K562 (cell line): ENCODE data around the gene FMNL1. TPM values are rescaled to one million over a fixed set of nuclear protein-coding genes. Genes with fewer than 3 reads are reported as not detected.
A peak's percentile ranks its signal among the peaks of the same experiment; 100 is the strongest.

Experiments
- ATAC-seq: fragments of 200-7000 bp; cut with Tn5 transposase; 3 replicates; pipeline ENCODE4 v1.9.1; 2020; ENCODE audit warnings: moderate library complexity
- BruUV-seq: library from RNA; stranded (reverse); fragments of 400-500 nt; replicated peaks from 2 replicates; lab custom pipeline; 2021; lab: Mats Ljungman, UMichigan
- CTCF ChIA-PET: fragments of 300-600 bp; formaldehyde crosslinking; extraction: SDS; loops from one replicate; lab custom pipeline; 2021; ENCODE audit warnings: low intra/inter-chr PET ratio; lab: Yijun Ruan, JAX
- POLR2A ChIA-PET: fragments of 300-600, 350-650 bp; sonication (Branson Sonifier 250); formaldehyde crosslinking; extraction: SDS; loops from one replicate; lab custom pipeline; 2021; ENCODE audit warnings: antibody characterized with exemption, inconsistent platforms; lab: Yijun Ruan, JAX
- DNase-seq, 4 experiments: peaks; one replicate each; pipeline versions ENCODE4 v3.0.0 to v3.0.0-alpha.2; 2011 to 2018; ENCODE audit warnings: low spot score in 3 of 4, mixed read lengths in 3 of 4; ENCODE audit errors: extremely low read depth in 1 of 4
- FAIRE-seq: peaks from 2 replicates; lab custom pipeline; 2011; peaks lifted over from hg19 to GRCh38; lab: Jason Lieb, UNC
- H2AFZ ChIP-seq: 2 replicates; pipeline ENCODE4 v1.6.0; 2011; ENCODE audit warnings: low read depth, low read length, control low read depth, inconsistent platforms
- H3K27ac ChIP-seq: fragments of 200-600 bp; 3 replicates; pipeline ENCODE4 v1.8.0; 2011; ENCODE audit warnings: low read depth, mild to moderate bottlenecking, control low read depth, inconsistent platforms, low read length, moderate library complexity, mixed read lengths; ENCODE audit errors: extremely low read depth
- H3K27me3 ChIP-seq, 2 experiments: fragments of 300-600 bp in 1 of 2; 2 replicates in 1 of 2; 3 replicates in 1 of 2; pipeline versions ENCODE4 v1.6.0 to v1.8.0; 2011; ENCODE audit warnings: inconsistent platforms in 2 of 2, low read length in 2 of 2, mild to moderate bottlenecking in 1 of 2, mixed read lengths in 1 of 2, moderate library complexity in 1 of 2; ENCODE audit not compliant: control insufficient read depth in 2 of 2, insufficient read depth in 2 of 2
- H3K36me3 ChIP-seq: fragments of 300-600 bp; 3 replicates; pipeline ENCODE4 v1.8.0; 2011; ENCODE audit warnings: mild to moderate bottlenecking, low read length, inconsistent platforms; ENCODE audit not compliant: control insufficient read depth, insufficient read depth
- H3K4me1 ChIP-seq, 2 experiments: fragments of 200-600 bp in 1 of 2; replicated peaks in 1 of 2; 2 replicates in 1 of 2; 3 replicates in 1 of 2; pipeline versions ENCODE4 v1.5.1 to v1.8.0; 2011; ENCODE audit warnings: inconsistent platforms in 2 of 2, low read length in 2 of 2, mild to moderate bottlenecking in 1 of 2, mixed read lengths in 1 of 2, moderate library complexity in 1 of 2; ENCODE audit not compliant: control insufficient read depth in 2 of 2, insufficient read depth in 2 of 2
- H3K4me2 ChIP-seq: 2 replicates; pipeline ENCODE4 v1.6.1; 2011; ENCODE audit warnings: low read length, control low read depth, inconsistent platforms, mixed read lengths; ENCODE audit not compliant: insufficient read depth
- H3K4me3 ChIP-seq: fragments of 200-600 bp; sonication (generic), shearing (Covaris generic); 2 replicates; pipeline ENCODE4 v1.5.1; 2016; ENCODE audit warnings: control low read depth, inconsistent platforms
- H3K79me2 ChIP-seq: fragments of 200-600 bp; 3 replicates; pipeline ENCODE4 v1.8.0; 2011; ENCODE audit warnings: low read length, inconsistent platforms; ENCODE audit not compliant: control insufficient read depth, insufficient read depth
- H3K9ac ChIP-seq, 2 experiments: 2 replicates each; pipeline versions ENCODE4 v1.6.0 to v1.6.1; 2011; ENCODE audit warnings: low read depth in 2 of 2, low read length in 2 of 2, control low read depth in 1 of 2, inconsistent platforms in 1 of 2, mild to moderate bottlenecking in 1 of 2, mixed read lengths in 1 of 2; ENCODE audit not compliant: insufficient read depth in 1 of 2
- H3K9me1 ChIP-seq: one replicate; pipeline ENCODE4 v1.6.0; 2011; ENCODE audit warnings: inconsistent platforms, mild to moderate bottlenecking, low read length, moderate library complexity; ENCODE audit not compliant: control insufficient read depth, insufficient read depth
- H3K9me3 ChIP-seq: replicated peaks from 2 replicates; pipeline ENCODE4 v1.5.1; 2011; ENCODE audit warnings: low read depth, low read length, inconsistent platforms; ENCODE audit not compliant: control insufficient read depth, insufficient read depth
- H4K20me1 ChIP-seq: replicated peaks from 2 replicates; pipeline ENCODE4 v1.6.1; 2011; ENCODE audit warnings: low read length, inconsistent platforms, mixed read lengths; ENCODE audit not compliant: control insufficient read depth, insufficient read depth
- BACH1 ChIP-seq: fragments of 200-800 bp; sonication (Bioruptor generic); IDR thresholded peaks from 2 replicates; pipeline ENCODE4 v1.6.1; 2016; ENCODE audit warnings: missing genetic modification characterization, missing compliant biosample characterization
- FOXA1 ChIP-seq: fragments of 450-650 bp; IDR thresholded peaks from 2 replicates; pipeline ENCODE4 v1.6.1; 2016; ENCODE audit warnings: mild to moderate bottlenecking, borderline replicate concordance
- FUS ChIP-seq: fragments of 200-400 bp; formaldehyde crosslinking; optimal IDR thresholded peaks from 2 replicates; pipeline ENCODE3; 2017; ENCODE audit warnings: low read depth, low read length
- MBD2 ChIP-seq: sonication (generic); IDR thresholded peaks from 2 replicates; pipeline ENCODE4 v1.6.1; 2016; ENCODE audit warnings: low read depth, borderline replicate concordance
- MEIS2 ChIP-seq: fragments of 450-650 bp; IDR thresholded peaks from 2 replicates; pipeline ENCODE4 v1.6.1; 2014; ENCODE audit warnings: mild to moderate bottlenecking; ENCODE audit not compliant: partially characterized antibody
- MTA2 ChIP-seq: fragments of 450-650 bp; IDR thresholded peaks from 2 replicates; pipeline ENCODE4 v1.6.1; 2016; ENCODE audit warnings: low read depth
- NCOA4 ChIP-seq: fragments of 450-650 bp; IDR thresholded peaks from 2 replicates; pipeline ENCODE4 v1.6.1; 2018; ENCODE audit warnings: mild to moderate bottlenecking; ENCODE audit not compliant: partially characterized antibody
- NFATC3 ChIP-seq: fragments of 450-650 bp; IDR thresholded peaks from 2 replicates; pipeline ENCODE4 v1.6.1; 2017; ENCODE audit warnings: mild to moderate bottlenecking
- PHF21A ChIP-seq: fragments of 450-650 bp; IDR thresholded peaks from 2 replicates; pipeline ENCODE4 v1.6.1; 2017; ENCODE audit warnings: low read depth, borderline replicate concordance
- RFX7 ChIP-seq: fragments of 250-450 bp; sonication (Bioruptor Pico); IDR thresholded peaks from 2 replicates; pipeline ENCODE4 v1.5.1; 2021; ENCODE audit warnings: mild to moderate bottlenecking
- ZKSCAN1 ChIP-seq: fragments of 150-350 bp; IDR thresholded peaks from 2 replicates; pipeline ENCODE4 v1.6.1; 2016; ENCODE audit warnings: low read depth, low read length
- WGBS: fragments of 100-300 bp; shearing (Covaris generic); methylation state at CpG from one replicate; pipeline ENCODE4 v1.1.6; 2016; ENCODE audit warnings: low coverage, mixed read lengths; ENCODE audit not compliant: insufficient coverage; ENCODE audit errors: missing lambda C conversion rate; 5-methylcytosine and 5-hydroxymethylcytosine counted together
- in situ Hi-C: fragments of 300-500 bp; cut with MboI; formaldehyde crosslinking; loops from 4 replicates; pipeline ENCODE4 v1.15.0; 2018; ENCODE audit warnings: inconsistent platforms, mixed read lengths
- intact Hi-C: fragments of 100-400 bp; cut with micrococcal nuclease; formaldehyde crosslinking; loops from 2 replicates; pipeline ENCODE4 v1.14.2; 2022
- polyA plus RNA-seq, 8 experiments: library from polyadenylated mRNA; depleted of rRNA in 4 of 8; stranded (reverse) in 5 of 8; unstranded in 3 of 8; fragments of >200 nt; fragmentation: Nextera tagmentation in 2 of 8; fragmentation: Illumina TruSeq in 1 of 8; extraction: Ambion mirVana in 2 of 8; extraction: Trizol in 1 of 8; gene quantifications; 2 replicates each; pipeline versions ENCODE4 v1.2.1 to v1.2.3, GENCODE V29; 2011 to 2014; ENCODE audit warnings: inconsistent platforms in 1 of 8, missing spikeins in 1 of 8
- total RNA-seq, 7 experiments: library from RNA; depleted of rRNA in 6 of 7; stranded (reverse); fragments of >200 nt in 6 of 7; fragmentation: Illumina TruSeq in 2 of 7; extraction: Trizol in 2 of 7; gene quantifications; 2 replicates each; pipeline versions ENCODE4 v1.2.1 to v1.2.3, GENCODE V29; 2011 to 2021; ENCODE audit warnings: low replicate concordance in 1 of 7
- TF ChIP-seq, protein P1 (sequence below): fragments of 450-650 bp; IDR thresholded peaks from 2 replicates; pipeline ENCODE4 v1.6.1; 2016; ENCODE audit warnings: mild to moderate bottlenecking
- TF ChIP-seq, protein P2 (sequence below): sonication (generic); formaldehyde crosslinking; IDR thresholded peaks from 2 replicates; pipeline ENCODE4 v1.8.1; 2023; ENCODE audit warnings: mild to moderate bottlenecking, missing genetic modification reagents
- TF ChIP-seq, protein P3 (sequence below): sonication (generic); formaldehyde crosslinking; IDR thresholded peaks from 2 replicates; pipeline ENCODE4 v1.8.1; 2023; ENCODE audit warnings: missing genetic modification reagents, mild to moderate bottlenecking, borderline replicate concordance

The FMNL1 gene
- total and polyA plus RNA-seq, 9 of the 15 experiments (the other 6 are each of a cell fraction or from before 2014, with no cell fraction given) = 0.70 to 36.6 (median 7.7) TPM

- ChIA-PET CTCF (interaction anchor here (1.6 kb wide), 1 partner anchor 23 kb away, joined by 4 read pairs; no protein-coding TSS in a partner anchor), POLR2A (no interaction called here)
- Histone ChIP-seq H3K9ac (no peak overlapping the region; a peak in 1 of 4 replicates), H3K36me3 (peaks cover 47% of the 10 kb centered on the region; the same call in 2 of the 3 replicates), H3K27ac (no peak overlapping the region), H3K4me3 (no peak overlapping the region), H3K79me2 (no peaks in the 10 kb centered on the region), H3K4me2 (no peak overlapping the region), H4K20me1 (no peaks in the 10 kb centered on the region), H3K9me3 (no peaks in the 10 kb centered on the region), H3K27me3 (no peaks in the 10 kb centered on the region), H2AFZ (no peak overlapping the region), H3K4me1 (peaks cover 0 to 26% of the 10 kb centered on the region in 2 experiments; a peak in 2 of 5 replicates), H3K9me1 (no peaks in the 10 kb centered on the region)
- DNase-seq (peak in 2 of 4 experiments; percentile 45 to 46), FAIRE-seq (no peak), ATAC-seq (no peak)
- intact Hi-C loops = no loop called here
- whole genome bisulfite sequencing = 89% methylated on average over 17 of the region's 62 CpGs
- no TSS peak for BruUV-seq
- in situ Hi-C loops = no loop called here
- TF ChIP-seq RFX7 (CRISPR knock-in tag) = no peak
- TF ChIP-seq, protein P1, sequence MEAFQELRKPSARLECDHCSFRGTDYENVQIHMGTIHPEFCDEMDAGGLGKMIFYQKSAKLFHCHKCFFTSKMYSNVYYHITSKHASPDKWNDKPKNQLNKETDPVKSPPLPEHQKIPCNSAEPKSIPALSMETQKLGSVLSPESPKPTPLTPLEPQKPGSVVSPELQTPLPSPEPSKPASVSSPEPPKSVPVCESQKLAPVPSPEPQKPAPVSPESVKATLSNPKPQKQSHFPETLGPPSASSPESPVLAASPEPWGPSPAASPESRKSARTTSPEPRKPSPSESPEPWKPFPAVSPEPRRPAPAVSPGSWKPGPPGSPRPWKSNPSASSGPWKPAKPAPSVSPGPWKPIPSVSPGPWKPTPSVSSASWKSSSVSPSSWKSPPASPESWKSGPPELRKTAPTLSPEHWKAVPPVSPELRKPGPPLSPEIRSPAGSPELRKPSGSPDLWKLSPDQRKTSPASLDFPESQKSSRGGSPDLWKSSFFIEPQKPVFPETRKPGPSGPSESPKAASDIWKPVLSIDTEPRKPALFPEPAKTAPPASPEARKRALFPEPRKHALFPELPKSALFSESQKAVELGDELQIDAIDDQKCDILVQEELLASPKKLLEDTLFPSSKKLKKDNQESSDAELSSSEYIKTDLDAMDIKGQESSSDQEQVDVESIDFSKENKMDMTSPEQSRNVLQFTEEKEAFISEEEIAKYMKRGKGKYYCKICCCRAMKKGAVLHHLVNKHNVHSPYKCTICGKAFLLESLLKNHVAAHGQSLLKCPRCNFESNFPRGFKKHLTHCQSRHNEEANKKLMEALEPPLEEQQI = no peak
- no peak for TF ChIP-seq ZKSCAN1
- no peak for TF ChIP-seq NCOA4
- no peak for TF ChIP-seq PHF21A
- TF ChIP-seq NFATC3 = no peak
- no peak for TF ChIP-seq FOXA1
- TF ChIP-seq, protein P2, sequence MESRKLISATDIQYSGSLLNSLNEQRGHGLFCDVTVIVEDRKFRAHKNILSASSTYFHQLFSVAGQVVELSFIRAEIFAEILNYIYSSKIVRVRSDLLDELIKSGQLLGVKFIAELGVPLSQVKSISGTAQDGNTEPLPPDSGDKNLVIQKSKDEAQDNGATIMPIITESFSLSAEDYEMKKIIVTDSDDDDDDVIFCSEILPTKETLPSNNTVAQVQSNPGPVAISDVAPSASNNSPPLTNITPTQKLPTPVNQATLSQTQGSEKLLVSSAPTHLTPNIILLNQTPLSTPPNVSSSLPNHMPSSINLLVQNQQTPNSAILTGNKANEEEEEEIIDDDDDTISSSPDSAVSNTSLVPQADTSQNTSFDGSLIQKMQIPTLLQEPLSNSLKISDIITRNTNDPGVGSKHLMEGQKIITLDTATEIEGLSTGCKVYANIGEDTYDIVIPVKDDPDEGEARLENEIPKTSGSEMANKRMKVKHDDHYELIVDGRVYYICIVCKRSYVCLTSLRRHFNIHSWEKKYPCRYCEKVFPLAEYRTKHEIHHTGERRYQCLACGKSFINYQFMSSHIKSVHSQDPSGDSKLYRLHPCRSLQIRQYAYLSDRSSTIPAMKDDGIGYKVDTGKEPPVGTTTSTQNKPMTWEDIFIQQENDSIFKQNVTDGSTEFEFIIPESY = peak; percentile 12; the same call in 1 of the 2 replicates
- no peak for TF ChIP-seq MTA2
- TF ChIP-seq FUS = no peak
- TF ChIP-seq, protein P3, sequence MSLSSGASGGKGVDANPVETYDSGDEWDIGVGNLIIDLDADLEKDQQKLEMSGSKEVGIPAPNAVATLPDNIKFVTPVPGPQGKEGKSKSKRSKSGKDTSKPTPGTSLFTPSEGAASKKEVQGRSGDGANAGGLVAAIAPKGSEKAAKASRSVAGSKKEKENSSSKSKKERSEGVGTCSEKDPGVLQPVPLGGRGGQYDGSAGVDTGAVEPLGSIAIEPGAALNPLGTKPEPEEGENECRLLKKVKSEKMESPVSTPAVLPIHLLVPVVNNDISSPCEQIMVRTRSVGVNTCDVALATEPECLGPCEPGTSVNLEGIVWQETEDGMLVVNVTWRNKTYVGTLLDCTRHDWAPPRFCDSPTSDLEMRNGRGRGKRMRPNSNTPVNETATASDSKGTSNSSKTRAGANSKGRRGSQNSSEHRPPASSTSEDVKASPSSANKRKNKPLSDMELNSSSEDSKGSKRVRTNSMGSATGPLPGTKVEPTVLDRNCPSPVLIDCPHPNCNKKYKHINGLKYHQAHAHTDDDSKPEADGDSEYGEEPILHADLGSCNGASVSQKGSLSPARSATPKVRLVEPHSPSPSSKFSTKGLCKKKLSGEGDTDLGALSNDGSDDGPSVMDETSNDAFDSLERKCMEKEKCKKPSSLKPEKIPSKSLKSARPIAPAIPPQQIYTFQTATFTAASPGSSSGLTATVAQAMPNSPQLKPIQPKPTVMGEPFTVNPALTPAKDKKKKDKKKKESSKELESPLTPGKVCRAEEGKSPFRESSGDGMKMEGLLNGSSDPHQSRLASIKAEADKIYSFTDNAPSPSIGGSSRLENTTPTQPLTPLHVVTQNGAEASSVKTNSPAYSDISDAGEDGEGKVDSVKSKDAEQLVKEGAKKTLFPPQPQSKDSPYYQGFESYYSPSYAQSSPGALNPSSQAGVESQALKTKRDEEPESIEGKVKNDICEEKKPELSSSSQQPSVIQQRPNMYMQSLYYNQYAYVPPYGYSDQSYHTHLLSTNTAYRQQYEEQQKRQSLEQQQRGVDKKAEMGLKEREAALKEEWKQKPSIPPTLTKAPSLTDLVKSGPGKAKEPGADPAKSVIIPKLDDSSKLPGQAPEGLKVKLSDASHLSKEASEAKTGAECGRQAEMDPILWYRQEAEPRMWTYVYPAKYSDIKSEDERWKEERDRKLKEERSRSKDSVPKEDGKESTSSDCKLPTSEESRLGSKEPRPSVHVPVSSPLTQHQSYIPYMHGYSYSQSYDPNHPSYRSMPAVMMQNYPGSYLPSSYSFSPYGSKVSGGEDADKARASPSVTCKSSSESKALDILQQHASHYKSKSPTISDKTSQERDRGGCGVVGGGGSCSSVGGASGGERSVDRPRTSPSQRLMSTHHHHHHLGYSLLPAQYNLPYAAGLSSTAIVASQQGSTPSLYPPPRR (CRISPR knock-in tag) = no peak
- no peak for TF ChIP-seq MEIS2
- TF ChIP-seq BACH1 (tag) = no peak
- no peak for TF ChIP-seq MBD2
These were observed 19.8 kb downstream of the FMNL1 start for GRCh38 chr17:45241328-45242028.
